Measurements from ENCODE around the gene ERV3-1. TPM values are rescaled to one million over a fixed set of nuclear protein-coding genes. Genes with fewer than 3 reads are reported as not detected.

ERV3-1 gene
- total and polyA plus RNA-seq, 9 of the 15 experiments (the other 6 are each of a cell fraction or from before 2014, with no cell fraction given), result 10.2 to 30.0 (median 22.0) TPM

GRCh38 chr7:64959072-64959747 lies 47.3 kb downstream of the ERV3-1 start:
- Histone ChIP-seq H3K9ac (ENCODE audit: insufficient read depth in 1 of 2, low read depth in 2 of 2, low read length in 2 of 2) (no peak overlapping the region), H3K4me2 (ENCODE audit: insufficient read depth, low read length) (no peak overlapping the region), H3K9me1 (ENCODE audit: control insufficient read depth, insufficient read depth, low read length) (no peaks in the 10 kb centered on the region), H3K4me3 (no peak overlapping the region), H3K36me3 (ENCODE audit: control insufficient read depth, insufficient read depth, low read length) (no peaks in the 10 kb centered on the region), H2AFZ (ENCODE audit: low read depth, low read length) (no peak overlapping the region), H3K27me3 (ENCODE audit: control insufficient read depth in 2 of 2, insufficient read depth in 2 of 2, low read length in 2 of 2) (no peaks in the 10 kb centered on the region), H3K9me3 (replicated peaks; ENCODE audit: control insufficient read depth, insufficient read depth, low read depth, low read length) (peaks cover 9% of the 10 kb centered on the region), H3K4me1 (replicated peaks in 1 of 2; ENCODE audit: control insufficient read depth in 2 of 2, insufficient read depth in 2 of 2, low read length in 2 of 2) (no peaks in the 10 kb centered on the region), H3K27ac (ENCODE audit: extremely low read depth, low read depth, low read length) (no peak overlapping the region), H3K79me2 (ENCODE audit: control insufficient read depth, insufficient read depth, low read length) (no peaks in the 10 kb centered on the region), H4K20me1 (replicated peaks; ENCODE audit: control insufficient read depth, insufficient read depth, low read length) (no peaks in the 10 kb centered on the region)
- intact Hi-C loops (cut with micrococcal nuclease) (loop anchor here (10.0 kb wide), 1 partner anchor 516 kb away; no protein-coding TSS in a partner anchor), in situ Hi-C loops (cut with MboI) (no loop called here)
- no peak for DNase-seq (ENCODE audit: extremely low read depth in 1 of 4, low spot score in 3 of 4)
- ChIA-PET CTCF (ENCODE audit: low intra/inter-chr PET ratio) (no interaction called here), POLR2A (interaction anchor here (0.6 to 1.2 kb wide), 3 partner anchors 8 to 310 kb away, joined by 3 read pairs; no protein-coding TSS in a partner anchor)
- no TSS peak for BruUV-seq (replicated peaks)
- TF ChIP-seq CBX3 (IDR thresholded peaks at IDR 0.05; ENCODE audit: borderline replicate concordance in 1 of 2, low read length in 2 of 2), result peak in 1 of 2 experiments; percentile 23; a peak in 1 of 3 replicates
- peak; percentile 81 for TF ChIP-seq NFIC (IDR thresholded peaks at IDR 0.05)
- peak; percentile 74 for TF ChIP-seq ZFP36 (IDR thresholded peaks at IDR 0.05; ENCODE audit: low read depth, low read length, partially characterized antibody)
- TF ChIP-seq SMARCE1 (IDR thresholded peaks at IDR 0.05), result no peak
- ATAC-seq, result no peak
- 24% methylated on average over 3 of the region's 3 CpGs for WGBS (ENCODE audit: insufficient coverage, low coverage, missing lambda C conversion rate)
- FAIRE-seq, result no peak

Measured in K562 (cell line).